Astrocyte (in vitro differentiated cells and primary cell): Measurements from ENCODE around the gene GLYATL3. TPM values are rescaled to one million over a fixed set of nuclear protein-coding genes. Genes with fewer than 3 reads are reported as not detected.

ENCODE experiments used
- DNase-seq: peaks from one replicate; pipeline ENCODE4 v3.0.0-alpha.2; 2010; ENCODE audit warnings: low read depth
- FAIRE-seq: peaks from 2 replicates; lab custom pipeline; 2011; peaks lifted over from hg19 to GRCh38; lab: Jason Lieb, UNC
- H2AFZ ChIP-seq: 2 replicates; pipeline ENCODE4 v1.6.0; 2012; ENCODE audit warnings: low read depth, low read length, inconsistent platforms
- H3K27ac ChIP-seq: 2 replicates; pipeline ENCODE4 v1.5.1; 2011; ENCODE audit warnings: low read depth, low read length, inconsistent platforms
- H3K27me3 ChIP-seq: 2 replicates; pipeline ENCODE4 v1.6.0; 2011; ENCODE audit warnings: low read length, inconsistent platforms; ENCODE audit not compliant: insufficient read depth
- H3K36me3 ChIP-seq: 2 replicates; pipeline ENCODE4 v1.5.1; 2011; ENCODE audit warnings: low read length, inconsistent platforms; ENCODE audit not compliant: insufficient read depth
- H3K4me1 ChIP-seq: 2 replicates; pipeline ENCODE4 v1.5.1; 2011; ENCODE audit warnings: low read length, inconsistent platforms; ENCODE audit not compliant: insufficient read depth
- H3K4me2 ChIP-seq: 2 replicates; pipeline ENCODE4 v1.6.0; 2012; ENCODE audit warnings: low read length, inconsistent platforms
- H3K4me3 ChIP-seq: 2 replicates; pipeline ENCODE4 v1.5.1; 2011; ENCODE audit warnings: low read depth, mild to moderate bottlenecking, low read length, inconsistent platforms; ENCODE audit not compliant: insufficient read depth
- H3K79me2 ChIP-seq: 2 replicates; pipeline ENCODE4 v1.6.0; 2012; ENCODE audit warnings: mild to moderate bottlenecking, low read length, inconsistent platforms; ENCODE audit not compliant: insufficient read depth
- H3K9ac ChIP-seq: 2 replicates; pipeline ENCODE4 v1.6.0; 2012; ENCODE audit warnings: mild to moderate bottlenecking, low read length, inconsistent platforms
- H3K9me3 ChIP-seq: 2 replicates; pipeline ENCODE4 v1.5.1; 2012; ENCODE audit warnings: low read depth, mild to moderate bottlenecking, low read length, inconsistent platforms; ENCODE audit not compliant: insufficient read depth
- H4K20me1 ChIP-seq: 2 replicates; pipeline ENCODE4 v1.6.0; 2012; ENCODE audit warnings: low read length, inconsistent platforms; ENCODE audit not compliant: insufficient read depth
- H3K27ac Mint-ChIP-seq: one replicate; pipeline ENCODE4 v1.8.0; 2021; ENCODE audit warnings: mild to moderate bottlenecking, mixed read lengths; ENCODE audit not compliant: unreplicated experiment
- H3K27me3 Mint-ChIP-seq: one replicate; pipeline ENCODE4 v1.8.0; 2021; ENCODE audit warnings: low read depth, mixed read lengths; ENCODE audit not compliant: unreplicated experiment
- H3K36me3 Mint-ChIP-seq: one replicate; pipeline ENCODE4 v1.8.0; 2021; ENCODE audit warnings: low read depth, mixed read lengths; ENCODE audit not compliant: unreplicated experiment
- H3K4me1 Mint-ChIP-seq: one replicate; pipeline ENCODE4 v1.8.0; 2021; ENCODE audit warnings: low read depth, mixed read lengths; ENCODE audit not compliant: unreplicated experiment
- H3K4me3 Mint-ChIP-seq: one replicate; pipeline ENCODE4 v1.8.0; 2021; ENCODE audit warnings: mild to moderate bottlenecking, moderate library complexity, mixed read lengths; ENCODE audit not compliant: unreplicated experiment
- H3K9me3 Mint-ChIP-seq: one replicate; pipeline ENCODE4 v1.8.0; 2021; ENCODE audit warnings: mild to moderate bottlenecking, mixed read lengths; ENCODE audit not compliant: unreplicated experiment
- EZH2 ChIP-seq: IDR thresholded peaks from 2 replicates; pipeline ENCODE4 v1.6.1; 2012; ENCODE audit warnings: mild to moderate bottlenecking, low read length, inconsistent platforms; ENCODE audit not compliant: insufficient read depth
- total RNA-seq: library from RNA; stranded (reverse); gene quantifications from 2 replicates; pipeline ENCODE4 v1.2.1, GENCODE V29; 2021
- TF ChIP-seq, protein P1 (sequence below): IDR thresholded peaks from 2 replicates; pipeline ENCODE4 v1.5.1; 2011; ENCODE audit warnings: low read depth, mild to moderate bottlenecking, inconsistent platforms, low read length, moderate library complexity; ENCODE audit not compliant: insufficient read depth

Gene GLYATL3
- total RNA-seq, 1 donor from 2014 or later: not detected

DNA sequence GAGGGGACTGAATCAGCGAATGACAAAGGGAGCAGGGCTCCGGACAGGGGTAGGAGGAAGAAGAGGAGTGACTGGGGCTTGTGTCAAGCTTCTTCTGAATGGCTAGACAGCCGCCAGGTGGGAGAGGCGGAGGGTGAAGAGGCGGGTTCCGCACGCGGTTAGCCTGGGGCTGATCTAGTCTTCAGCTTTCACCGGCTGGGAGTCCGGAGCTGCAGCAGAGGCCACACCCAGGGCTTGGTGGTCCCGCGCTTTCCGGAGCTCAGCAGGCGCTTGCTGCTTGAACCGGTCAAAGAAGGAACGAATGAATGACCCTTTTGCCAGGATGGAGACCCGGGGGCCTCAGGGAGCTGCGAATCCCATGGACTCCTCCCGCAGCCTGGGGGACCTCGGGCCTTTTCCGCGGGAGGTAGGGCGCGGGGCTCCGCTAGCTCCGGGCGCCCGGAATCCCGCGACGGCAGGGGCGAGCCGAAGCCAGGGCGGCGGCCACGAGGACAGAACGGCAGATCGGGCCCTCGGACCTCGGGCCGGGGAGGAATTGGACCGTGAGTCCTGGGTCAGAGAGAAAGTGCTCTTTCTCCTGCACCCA is 50.9 kb downstream of the GLYATL3 start, which contains the start of gene C6orf141:
Gene C6orf141 (plus strand): TSS at position 177 of the 586 bp plus-strand sequence. CDS start 125 bp downstream, at position 302.
- DNase-seq (peak; percentile 46), FAIRE-seq (no peak)
- peak within 1 kb of the TSS; percentile 42 for H3K27ac ChIP-seq
- TF ChIP-seq, protein P1, sequence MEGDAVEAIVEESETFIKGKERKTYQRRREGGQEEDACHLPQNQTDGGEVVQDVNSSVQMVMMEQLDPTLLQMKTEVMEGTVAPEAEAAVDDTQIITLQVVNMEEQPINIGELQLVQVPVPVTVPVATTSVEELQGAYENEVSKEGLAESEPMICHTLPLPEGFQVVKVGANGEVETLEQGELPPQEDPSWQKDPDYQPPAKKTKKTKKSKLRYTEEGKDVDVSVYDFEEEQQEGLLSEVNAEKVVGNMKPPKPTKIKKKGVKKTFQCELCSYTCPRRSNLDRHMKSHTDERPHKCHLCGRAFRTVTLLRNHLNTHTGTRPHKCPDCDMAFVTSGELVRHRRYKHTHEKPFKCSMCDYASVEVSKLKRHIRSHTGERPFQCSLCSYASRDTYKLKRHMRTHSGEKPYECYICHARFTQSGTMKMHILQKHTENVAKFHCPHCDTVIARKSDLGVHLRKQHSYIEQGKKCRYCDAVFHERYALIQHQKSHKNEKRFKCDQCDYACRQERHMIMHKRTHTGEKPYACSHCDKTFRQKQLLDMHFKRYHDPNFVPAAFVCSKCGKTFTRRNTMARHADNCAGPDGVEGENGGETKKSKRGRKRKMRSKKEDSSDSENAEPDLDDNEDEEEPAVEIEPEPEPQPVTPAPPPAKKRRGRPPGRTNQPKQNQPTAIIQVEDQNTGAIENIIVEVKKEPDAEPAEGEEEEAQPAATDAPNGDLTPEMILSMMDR: no peak
- TF ChIP-seq EZH2: peak; percentile 77
- peaks cover 32% of the 10 kb centered on the region for H3K79me2 ChIP-seq
- peak within 1 kb of the TSS; percentile 87 for H3K4me3 Mint-ChIP-seq
- H3K27ac Mint-ChIP-seq: no peak within 1 kb of the TSS
- peak within 1 kb of the TSS; percentile 72 for H3K4me3 ChIP-seq
- H4K20me1 ChIP-seq: no peaks in the 10 kb centered on the region
- no peaks in the 10 kb centered on the region for H3K36me3 Mint-ChIP-seq
- H3K9me3 Mint-ChIP-seq: no peaks in the 10 kb centered on the region
- peaks cover 6% of the 10 kb centered on the region for H3K4me1 Mint-ChIP-seq
- peaks cover 11% of the 10 kb centered on the region for H3K4me1 ChIP-seq
- no peaks in the 10 kb centered on the region for H3K36me3 ChIP-seq
- H3K27me3 ChIP-seq: no peaks in the 10 kb centered on the region
- peaks cover 11% of the 10 kb centered on the region for H3K27me3 Mint-ChIP-seq
- peak within 1 kb of the TSS; percentile 95 for H2AFZ ChIP-seq
- peak within 1 kb of the TSS; percentile 95 for H3K4me2 ChIP-seq
- no peaks in the 10 kb centered on the region for H3K9me3 ChIP-seq
- peak within 1 kb of the TSS; percentile 86 for H3K9ac ChIP-seq

- H4K20me1 ChIP-seq: no peaks in the 10 kb centered on the region
- H3K4me3 ChIP-seq: peak overlapping the region; percentile 72
- H3K9ac ChIP-seq: peak overlapping the region; percentile 86
- H3K79me2 ChIP-seq: peaks cover 32% of the 10 kb centered on the region
- peaks cover 11% of the 10 kb centered on the region for H3K27me3 Mint-ChIP-seq
- TF ChIP-seq EZH2: peak; percentile 48
- TF ChIP-seq, protein P1: no peak
- H3K27ac ChIP-seq: peak overlapping the region; percentile 42
- H3K36me3 Mint-ChIP-seq: no peaks in the 10 kb centered on the region
- H3K36me3 ChIP-seq: no peaks in the 10 kb centered on the region
- H3K27ac Mint-ChIP-seq: no peak overlapping the region
- peak overlapping the region; percentile 95 for H3K4me2 ChIP-seq
- peaks cover 6% of the 10 kb centered on the region for H3K4me1 Mint-ChIP-seq
- H3K4me1 ChIP-seq: peaks cover 17% of the 10 kb centered on the region
- H3K4me3 Mint-ChIP-seq: peak overlapping the region; percentile 87
- H2AFZ ChIP-seq: peak overlapping the region; percentile 95
- no peaks in the 10 kb centered on the region for H3K9me3 Mint-ChIP-seq
- no peak for DNase-seq
- H3K9me3 ChIP-seq: no peaks in the 10 kb centered on the region
- H3K27me3 ChIP-seq: no peaks in the 10 kb centered on the region
- no peak for FAIRE-seq
Observed at GRCh38 chr6:49551078-49551865, 51.5 kb downstream of the GLYATL3 start.
